Fibroblast of lung (primary cell): ENCODE data around the gene DNM1L.

Experiments used
- CTCF ChIP-seq, 2 donors: IDR thresholded peaks in 1 of 2; conservative IDR thresholded peaks in 1 of 2; 1 replicate in 1 of 2; 2 replicates in 1 of 2; pipeline ENCODE4 v1.5.1; 2011 to 2012; ENCODE audit warnings: low read length in 2 of 2, control low read depth in 1 of 2, inconsistent platforms in 1 of 2, low read depth in 1 of 2, mild to moderate bottlenecking in 1 of 2
- EZH2 ChIP-seq: IDR thresholded peaks from 2 replicates; pipeline ENCODE4 v1.5.1; 2012; ENCODE audit warnings: low read length, control low read depth, mild to moderate bottlenecking; ENCODE audit errors: missing control alignments

GRCh38 chr12:32708926-32709325, 29.8 kb downstream of the DNM1L start:
- TF ChIP-seq CTCF (conservative IDR thresholded peaks at IDR 0.05 in 1 of 2, IDR thresholded peaks at IDR 0.05 in 1 of 2; ENCODE audit: low read depth in 1 of 2, low read length in 2 of 2) = no peak
- TF ChIP-seq EZH2 = no peak
